Activated T-helper 1 cell treated with anti-CD3 and anti-CD28 coated beads, Interleukin-12 subunit alpha, Interleukin-12 subunit beta, Interleukin-2, Interleukin-4 antibody, amounts not matched to agents 30 ng/mL and 10 ng/mL and 1 ng/mL, durations not matched to agents 14 hours and 24 hours and 36 hours (primary cell): Measurements from ENCODE around the gene GALC. TPM values are rescaled to one million over a fixed set of nuclear protein-coding genes. Genes with fewer than 3 reads are reported as not detected.

Source experiments
- DNase-seq: peaks from one replicate; pipeline ENCODE4 v3.0.0; 2021; ENCODE audit warnings: low spot score
- H3K27ac Mint-ChIP-seq: one replicate; pipeline ENCODE4 v1.8.0; 2021; ENCODE audit warnings: mild to moderate bottlenecking, mixed read lengths
- H3K27me3 Mint-ChIP-seq: one replicate; pipeline ENCODE4 v1.8.0; 2022; ENCODE audit warnings: mild to moderate bottlenecking, moderate library complexity, mixed read lengths; ENCODE audit not compliant: insufficient read depth
- H3K36me3 Mint-ChIP-seq: one replicate; pipeline ENCODE4 v1.8.0; 2021; ENCODE audit warnings: low read depth, mixed read lengths
- H3K4me1 Mint-ChIP-seq: one replicate; pipeline ENCODE4 v1.8.0; 2021; ENCODE audit warnings: low read depth, mixed read lengths
- H3K4me3 Mint-ChIP-seq: one replicate; pipeline ENCODE4 v1.8.0; 2021; ENCODE audit warnings: mild to moderate bottlenecking, moderate library complexity, mixed read lengths
- H3K9me3 Mint-ChIP-seq: one replicate; pipeline ENCODE4 v1.8.0; 2021; ENCODE audit warnings: mixed read lengths
- intact Hi-C: fragments of 100-400 bp; cut with micrococcal nuclease; formaldehyde crosslinking; loops from one replicate; pipeline ENCODE4 v1.15.1; 2024
- total RNA-seq: library from RNA; stranded (reverse); gene quantifications from 2 replicates; pipeline ENCODE4 v1.2.3, GENCODE V29; 2022

The GALC gene
- total RNA-seq, 1 donor from 2014 or later: 8.6 TPM

DNA sequence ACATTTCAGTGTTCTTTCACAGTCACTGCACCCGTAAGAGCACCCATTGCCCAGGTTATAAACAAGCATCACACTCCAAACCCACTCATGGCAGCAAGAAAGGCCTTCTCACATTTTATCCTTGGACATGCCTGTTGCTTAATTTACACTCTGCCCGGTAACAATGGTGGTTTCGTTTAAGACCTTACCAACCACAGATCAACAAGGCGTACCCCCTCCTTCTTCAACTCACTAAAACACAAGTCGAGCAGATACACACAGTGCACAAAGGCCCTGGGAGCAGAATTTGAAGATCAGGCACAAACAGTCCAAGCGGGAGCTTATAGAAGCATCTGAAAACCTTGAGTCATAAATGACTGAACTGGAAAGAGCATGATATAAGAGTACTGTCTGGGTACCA is 98.1 kb downstream of the GALC start:
- Mint-ChIP-seq H3K4me3 (no peak overlapping the region), H3K9me3 (no peaks in the 10 kb centered on the region), H3K27ac (no peak overlapping the region), H3K27me3 (peaks cover 2% of the 10 kb centered on the region), H3K4me1 (no peaks in the 10 kb centered on the region), H3K36me3 (no peaks in the 10 kb centered on the region)
- intact Hi-C loops: no loop called here
- DNase-seq: no peak

DNA sequence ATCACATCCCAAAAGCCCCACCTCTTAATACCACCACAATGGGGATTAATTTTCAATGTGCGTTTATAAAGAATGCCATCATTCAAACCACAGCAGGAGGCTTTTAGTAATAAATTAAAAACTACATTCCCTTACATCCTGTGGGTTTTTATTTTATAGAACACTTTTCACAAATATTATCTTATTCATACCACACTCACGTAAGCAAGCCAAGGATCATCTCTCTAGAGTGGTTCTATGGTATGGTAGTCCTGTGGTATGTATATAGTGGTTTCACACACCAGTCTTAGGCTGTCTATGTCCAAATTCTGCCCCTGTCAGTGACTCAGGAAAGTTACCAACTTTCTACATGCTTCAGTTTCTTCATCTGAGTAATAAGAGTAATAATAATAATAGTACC is 100.2 kb downstream of the GALC start:
- Mint-ChIP-seq H3K27me3 (peaks cover 2% of the 10 kb centered on the region), H3K36me3 (no peaks in the 10 kb centered on the region), H3K27ac (no peak overlapping the region), H3K4me1 (no peaks in the 10 kb centered on the region), H3K9me3 (no peaks in the 10 kb centered on the region), H3K4me3 (no peak overlapping the region)
- DNase-seq: no peak
- intact Hi-C loops: no loop called here

DNA sequence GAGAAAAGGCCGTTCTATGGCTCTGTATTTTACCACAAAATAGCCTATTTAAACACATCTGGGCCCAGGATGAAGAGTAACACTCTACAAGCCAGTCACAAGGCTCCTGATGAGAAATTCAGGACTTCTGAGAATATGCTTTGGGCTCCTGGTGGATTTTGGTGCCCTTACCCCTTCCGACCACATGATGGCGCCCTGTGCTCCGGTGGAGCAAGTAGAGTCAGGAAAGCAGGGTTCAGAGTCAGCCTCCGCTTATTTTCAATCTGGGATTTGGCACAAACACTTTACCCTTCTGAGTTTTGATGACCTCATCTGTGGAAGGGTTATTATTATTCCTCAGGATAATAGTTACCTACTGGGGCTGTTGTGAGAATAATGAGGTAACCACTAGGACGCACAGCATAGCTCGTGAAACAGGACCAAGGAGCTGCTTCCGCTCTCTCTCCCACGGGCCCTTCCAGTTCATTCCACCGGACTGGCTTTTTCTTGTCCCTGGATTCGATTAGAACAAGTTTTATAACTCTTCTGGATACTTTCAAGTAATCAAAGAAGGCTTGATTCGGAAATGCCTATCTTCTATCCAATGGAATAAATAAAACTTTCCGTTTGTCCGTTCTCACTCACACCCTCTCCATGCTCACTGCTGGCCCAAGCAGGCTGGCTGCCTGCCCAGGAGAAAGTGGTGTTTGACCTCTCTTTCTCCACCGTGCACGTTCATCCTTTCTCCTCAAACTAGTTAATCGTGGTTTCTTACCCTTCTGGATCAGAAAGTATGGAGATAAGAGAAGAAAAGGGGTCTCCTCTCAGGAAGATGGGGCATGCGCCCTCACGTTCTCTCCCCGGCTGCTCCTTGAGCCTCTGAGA is 104.6 kb downstream of the GALC start:
- H3K27ac Mint-ChIP-seq: no peak overlapping the region
- DNase-seq: no peak
- intact Hi-C loops: no loop called here
- H3K9me3 Mint-ChIP-seq: no peaks in the 10 kb centered on the region
- H3K27me3 Mint-ChIP-seq: no peaks in the 10 kb centered on the region
- no peaks in the 10 kb centered on the region for H3K4me1 Mint-ChIP-seq
- H3K36me3 Mint-ChIP-seq: no peaks in the 10 kb centered on the region
- H3K4me3 Mint-ChIP-seq: no peak overlapping the region

DNA sequence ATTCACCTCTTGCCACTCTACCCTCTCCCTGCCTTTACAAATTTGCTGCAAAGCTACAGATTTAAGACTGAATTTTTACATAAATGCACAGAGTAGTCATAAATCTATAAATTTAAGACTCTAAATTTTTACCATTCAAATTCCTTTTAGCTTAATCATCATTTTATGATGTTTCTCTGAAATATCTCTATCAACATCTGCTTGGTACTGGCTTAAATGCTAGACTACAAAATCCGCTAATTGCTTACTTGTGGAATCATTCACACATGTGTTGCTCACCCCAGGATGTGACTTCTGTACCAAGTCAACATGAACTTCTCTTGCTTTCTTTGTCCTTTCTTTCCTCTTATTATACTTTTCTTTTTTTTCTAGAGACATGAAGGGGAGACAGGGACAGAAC is 109.2 kb downstream of the GALC start:
- intact Hi-C loops: no loop called here
- H3K4me3 Mint-ChIP-seq: no peak overlapping the region
- no peaks in the 10 kb centered on the region for H3K4me1 Mint-ChIP-seq
- no peak for DNase-seq
- H3K9me3 Mint-ChIP-seq: no peaks in the 10 kb centered on the region
- H3K27ac Mint-ChIP-seq: no peak overlapping the region
- H3K27me3 Mint-ChIP-seq: peaks cover 3% of the 10 kb centered on the region
- H3K36me3 Mint-ChIP-seq: no peaks in the 10 kb centered on the region

Other genes starting within 250 kb of the GALC start
- gene GPR65, start 12.0 kb upstream of the GALC start, total RNA-seq: 8.0 and 8.2 TPM in 2 replicates